Measurements from ENCODE around the gene CEP72.

The CEP72 gene

GRCh38 chr5:638501-639252 is 26.5 kb downstream of the CEP72 start:
- no peak overlapping the region for H3K4me3 ChIP-seq (replicated peaks; ENCODE audit: low read depth, low read length)
- no peak for DNase-seq (ENCODE audit: low read depth)
- no peak for TF ChIP-seq CTCF (IDR thresholded peaks at IDR 0.05; ENCODE audit: low read length, missing control alignments)

- H3K4me3 ChIP-seq (replicated peaks; ENCODE audit: low read depth, low read length) = no peak overlapping the region
- DNase-seq (ENCODE audit: low read depth) = no peak
- TF ChIP-seq CTCF (IDR thresholded peaks at IDR 0.05; ENCODE audit: low read length, missing control alignments) = no peak
Measured at GRCh38 chr5:639253-639530, 27.1 kb downstream of the CEP72 start.

- TF ChIP-seq CTCF (IDR thresholded peaks at IDR 0.05; ENCODE audit: low read length, missing control alignments) = no peak
- DNase-seq (ENCODE audit: low read depth) = no peak
- H3K4me3 ChIP-seq (replicated peaks; ENCODE audit: low read depth, low read length) = no peak overlapping the region
Measured at GRCh38 chr5:639584-640213, 27.6 kb downstream of the CEP72 start.

- DNase-seq (ENCODE audit: low read depth) = no peak
- no peak overlapping the region for H3K4me3 ChIP-seq (replicated peaks; ENCODE audit: low read depth, low read length)
- TF ChIP-seq CTCF (IDR thresholded peaks at IDR 0.05; ENCODE audit: low read length, missing control alignments) = no peak
Measured at GRCh38 chr5:640461-641330, 28.6 kb downstream of the CEP72 start.

- no peak for DNase-seq (ENCODE audit: low read depth)
- no peak for TF ChIP-seq CTCF (IDR thresholded peaks at IDR 0.05; ENCODE audit: low read length, missing control alignments)
- no peak overlapping the region for H3K4me3 ChIP-seq (replicated peaks; ENCODE audit: low read depth, low read length)
Measured at GRCh38 chr5:641331-641765, 29.2 kb downstream of the CEP72 start.

- H3K4me3 ChIP-seq (replicated peaks; ENCODE audit: low read depth, low read length) = no peak overlapping the region
- no peak for TF ChIP-seq CTCF (IDR thresholded peaks at IDR 0.05; ENCODE audit: low read length, missing control alignments)
- no peak for DNase-seq (ENCODE audit: low read depth)
Measured at GRCh38 chr5:642481-642880, 30.3 kb downstream of the CEP72 start.
